Ishikawa (cell line): ENCODE data around the gene TMEM120B.

ENCODE experiments used
- EGR1 ChIP-seq: IDR thresholded peaks from 2 replicates; pipeline ENCODE4 v1.6.1; 2012
- FOXM1 ChIP-seq: IDR thresholded peaks from 2 replicates; pipeline ENCODE4 v1.6.1; 2012; ENCODE audit warnings: low read depth, borderline replicate concordance
- TCF12 ChIP-seq: IDR thresholded peaks from 2 replicates; pipeline ENCODE4 v1.6.1; 2012; ENCODE audit warnings: low read depth
- TEAD4 ChIP-seq: IDR thresholded peaks from 2 replicates; pipeline ENCODE4 v1.6.1; 2012
- TF ChIP-seq, protein P1 (sequence below): IDR thresholded peaks from 2 replicates; pipeline ENCODE4 v1.6.1; 2012; ENCODE audit warnings: low read depth, mild to moderate bottlenecking
- TF ChIP-seq, protein P2 (sequence below): IDR thresholded peaks from 2 replicates; pipeline ENCODE4 v1.6.1; 2012

DNA sequence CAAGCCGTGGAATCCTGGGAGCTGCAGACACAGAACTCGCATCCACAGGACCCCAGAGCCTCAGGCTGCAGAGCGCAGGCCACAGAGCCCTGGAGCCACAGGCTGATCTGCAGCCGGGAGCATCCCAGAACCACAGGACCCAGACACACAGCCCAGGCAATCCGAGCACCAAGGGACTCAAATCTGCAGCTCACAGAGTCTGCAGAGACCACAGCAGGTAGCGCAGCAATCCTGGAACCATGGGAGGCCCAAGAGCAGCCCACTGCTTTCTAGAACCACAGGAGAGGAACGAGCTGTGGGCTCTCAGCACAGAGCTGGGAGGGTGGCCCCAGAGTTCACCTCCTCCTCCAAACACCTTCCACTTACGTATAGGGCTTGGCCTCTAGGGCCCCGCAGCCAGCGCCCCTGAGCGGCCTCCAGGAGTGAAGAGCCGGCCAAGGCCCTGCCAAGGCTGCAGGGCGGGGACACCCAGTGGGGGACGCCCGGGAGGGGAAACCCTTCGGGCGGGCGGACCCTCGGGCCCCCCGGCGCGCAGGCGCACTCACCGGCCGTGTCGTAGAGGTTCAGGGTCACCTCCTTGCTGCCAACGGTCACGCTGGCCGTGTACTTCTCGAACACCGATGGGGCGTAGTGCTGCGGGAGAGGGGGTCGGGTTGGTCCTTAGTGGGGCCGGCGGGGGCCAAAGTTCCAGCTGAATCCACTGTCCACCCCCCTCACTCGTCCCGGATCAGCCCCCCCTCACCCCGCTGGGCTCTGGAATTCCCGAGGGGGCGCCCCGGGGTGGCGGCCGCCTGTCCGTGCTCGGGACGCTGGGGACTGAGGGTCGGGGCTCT is 80.3 kb downstream of the TMEM120B start:
- TF ChIP-seq, protein P1, sequence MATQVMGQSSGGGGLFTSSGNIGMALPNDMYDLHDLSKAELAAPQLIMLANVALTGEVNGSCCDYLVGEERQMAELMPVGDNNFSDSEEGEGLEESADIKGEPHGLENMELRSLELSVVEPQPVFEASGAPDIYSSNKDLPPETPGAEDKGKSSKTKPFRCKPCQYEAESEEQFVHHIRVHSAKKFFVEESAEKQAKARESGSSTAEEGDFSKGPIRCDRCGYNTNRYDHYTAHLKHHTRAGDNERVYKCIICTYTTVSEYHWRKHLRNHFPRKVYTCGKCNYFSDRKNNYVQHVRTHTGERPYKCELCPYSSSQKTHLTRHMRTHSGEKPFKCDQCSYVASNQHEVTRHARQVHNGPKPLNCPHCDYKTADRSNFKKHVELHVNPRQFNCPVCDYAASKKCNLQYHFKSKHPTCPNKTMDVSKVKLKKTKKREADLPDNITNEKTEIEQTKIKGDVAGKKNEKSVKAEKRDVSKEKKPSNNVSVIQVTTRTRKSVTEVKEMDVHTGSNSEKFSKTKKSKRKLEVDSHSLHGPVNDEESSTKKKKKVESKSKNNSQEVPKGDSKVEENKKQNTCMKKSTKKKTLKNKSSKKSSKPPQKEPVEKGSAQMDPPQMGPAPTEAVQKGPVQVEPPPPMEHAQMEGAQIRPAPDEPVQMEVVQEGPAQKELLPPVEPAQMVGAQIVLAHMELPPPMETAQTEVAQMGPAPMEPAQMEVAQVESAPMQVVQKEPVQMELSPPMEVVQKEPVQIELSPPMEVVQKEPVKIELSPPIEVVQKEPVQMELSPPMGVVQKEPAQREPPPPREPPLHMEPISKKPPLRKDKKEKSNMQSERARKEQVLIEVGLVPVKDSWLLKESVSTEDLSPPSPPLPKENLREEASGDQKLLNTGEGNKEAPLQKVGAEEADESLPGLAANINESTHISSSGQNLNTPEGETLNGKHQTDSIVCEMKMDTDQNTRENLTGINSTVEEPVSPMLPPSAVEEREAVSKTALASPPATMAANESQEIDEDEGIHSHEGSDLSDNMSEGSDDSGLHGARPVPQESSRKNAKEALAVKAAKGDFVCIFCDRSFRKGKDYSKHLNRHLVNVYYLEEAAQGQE, result no peak
- TF ChIP-seq, protein P2, sequence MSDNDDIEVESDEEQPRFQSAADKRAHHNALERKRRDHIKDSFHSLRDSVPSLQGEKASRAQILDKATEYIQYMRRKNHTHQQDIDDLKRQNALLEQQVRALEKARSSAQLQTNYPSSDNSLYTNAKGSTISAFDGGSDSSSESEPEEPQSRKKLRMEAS, result no peak
- TF ChIP-seq TCF12 (no peak; the same call in 1 of the 2 replicates), TEAD4 (no peak), FOXM1 (no peak), EGR1 (no peak)
